Stimulated activated CD4-positive, alpha-beta T cell treated with anti-CD3 and anti-CD28 coated beads, Interleukin-15, amount 100 ng/mL, for 48 hours (primary cell): ENCODE data around the gene CCS.
A peak's percentile ranks its signal among the peaks of the same experiment; 100 is the strongest.
"Not testable (repeated sequence)": the region's sequence is repeated elsewhere in the genome, so short reads cannot be mapped to it uniquely, and the experiment has no call there.

Experiments used
- DNase-seq, 2 donors: peaks; one replicate each; pipeline ENCODE4 v3.0.0-alpha.2; 2020; ENCODE audit warnings: low read depth in 2 of 2

CCS gene

GRCh38 chr11:66626382-66626781 is 33.4 kb downstream of the CCS start:
- DNase-seq = no peak

GRCh38 chr11:66626926-66627325 is 33.9 kb downstream of the CCS start:
- DNase-seq = no peak

GRCh38 chr11:66628061-66628603 is 35.1 kb downstream of the CCS start:
- DNase-seq = no peak

- DNase-seq = no peak
Observed at GRCh38 chr11:66629356-66629755, 36.4 kb downstream of the CCS start.

GRCh38 chr11:66631883-66632282 is 38.9 kb downstream of the CCS start:
- no peak for DNase-seq

- DNase-seq = no peak
Observed at GRCh38 chr11:66632952-66633351, 40.0 kb downstream of the CCS start.

GRCh38 chr11:66636411-66636810 is 43.4 kb downstream of the CCS start:
- DNase-seq = no peak

- no peak for DNase-seq
Observed at GRCh38 chr11:66637557-66638176, 44.7 kb downstream of the CCS start.

GRCh38 chr11:66638177-66639065 is 45.4 kb downstream of the CCS start, which contains the start of gene RBM4:
TSS of gene RBM4 (plus strand) at chr11:66638703. CDS start at chr11:66639712, 1,009 bp downstream.
- peak; percentile 96 for DNase-seq

- DNase-seq = no peak
Observed at GRCh38 chr11:66639066-66639813, 46.3 kb downstream of the CCS start.

GRCh38 chr11:66639814-66640340 is 46.9 kb downstream of the CCS start:
- not testable (repeated sequence) for DNase-seq

GRCh38 chr11:66641834-66642233 is 48.8 kb downstream of the CCS start:
- DNase-seq = no peak

- DNase-seq = no peak
Observed at GRCh38 chr11:66643745-66644437, 50.9 kb downstream of the CCS start.

- DNase-seq = no peak
Observed at GRCh38 chr11:66646828-66647227, 53.8 kb downstream of the CCS start.

GRCh38 chr11:66649903-66650302 is 56.9 kb downstream of the CCS start:
- no peak for DNase-seq

- DNase-seq = no peak
Observed at GRCh38 chr11:66651016-66651415, 58.0 kb downstream of the CCS start.

GRCh38 chr11:66652651-66653050 is 59.7 kb downstream of the CCS start:
- no peak for DNase-seq

GRCh38 chr11:66653123-66653522 is 60.1 kb downstream of the CCS start:
- DNase-seq = no peak
